GM13977 (cell line): ENCODE data around the gene GALNT14.

Experiments
- DNase-seq: peaks from one replicate; pipeline ENCODE4 v3.0.0; 2012; ENCODE audit warnings: low spot score
- in situ Hi-C: fragments of 300-500 bp; cut with MboI; formaldehyde crosslinking; loops from one replicate; pipeline ENCODE4 v1.12.0; 2022; ENCODE audit warnings: low sequenced_read_pairs, low pct_unique_long_range_greater_than_20kb, mixed read lengths, inconsistent platforms; ENCODE audit not compliant: unreplicated experiment
- TF ChIP-seq, protein P1 (sequence below): IDR thresholded peaks from 2 replicates; pipeline ENCODE4 v1.5.1; 2012; ENCODE audit warnings: mild to moderate bottlenecking, control low read depth; ENCODE audit not compliant: insufficient read depth; ENCODE audit errors: extremely low read depth, missing control alignments

GALNT14 gene

DNA sequence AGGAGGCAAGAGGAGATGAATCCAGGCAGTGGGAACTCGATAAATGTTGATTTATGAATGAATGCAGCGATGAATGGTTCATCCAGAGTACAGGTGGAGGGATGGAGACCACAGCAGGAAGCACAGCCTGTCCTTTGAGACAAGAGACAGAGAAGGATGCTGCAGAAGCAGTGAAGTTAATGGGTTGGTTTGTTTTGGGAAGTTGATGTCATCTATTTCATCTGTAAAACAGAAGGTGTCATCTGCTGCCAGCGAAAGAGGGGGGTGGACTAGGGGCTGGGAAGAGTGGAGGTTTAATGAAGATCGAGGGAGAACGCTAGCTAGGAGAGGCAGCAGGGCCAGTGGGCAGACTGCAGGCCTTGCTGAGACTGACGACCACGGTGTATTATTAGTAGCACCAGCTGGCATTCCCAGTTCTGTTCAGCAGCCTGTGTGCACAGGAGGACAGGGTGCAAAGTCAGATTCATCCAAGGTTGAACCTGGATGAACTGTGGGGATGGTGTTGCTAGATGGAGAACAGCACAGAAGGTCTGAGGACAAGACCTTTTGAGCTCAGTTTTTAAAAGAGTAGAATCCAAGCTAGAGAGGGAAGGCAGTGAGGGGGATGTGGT is 210.7 kb downstream of the GALNT14 start:
- TF ChIP-seq, protein P1, sequence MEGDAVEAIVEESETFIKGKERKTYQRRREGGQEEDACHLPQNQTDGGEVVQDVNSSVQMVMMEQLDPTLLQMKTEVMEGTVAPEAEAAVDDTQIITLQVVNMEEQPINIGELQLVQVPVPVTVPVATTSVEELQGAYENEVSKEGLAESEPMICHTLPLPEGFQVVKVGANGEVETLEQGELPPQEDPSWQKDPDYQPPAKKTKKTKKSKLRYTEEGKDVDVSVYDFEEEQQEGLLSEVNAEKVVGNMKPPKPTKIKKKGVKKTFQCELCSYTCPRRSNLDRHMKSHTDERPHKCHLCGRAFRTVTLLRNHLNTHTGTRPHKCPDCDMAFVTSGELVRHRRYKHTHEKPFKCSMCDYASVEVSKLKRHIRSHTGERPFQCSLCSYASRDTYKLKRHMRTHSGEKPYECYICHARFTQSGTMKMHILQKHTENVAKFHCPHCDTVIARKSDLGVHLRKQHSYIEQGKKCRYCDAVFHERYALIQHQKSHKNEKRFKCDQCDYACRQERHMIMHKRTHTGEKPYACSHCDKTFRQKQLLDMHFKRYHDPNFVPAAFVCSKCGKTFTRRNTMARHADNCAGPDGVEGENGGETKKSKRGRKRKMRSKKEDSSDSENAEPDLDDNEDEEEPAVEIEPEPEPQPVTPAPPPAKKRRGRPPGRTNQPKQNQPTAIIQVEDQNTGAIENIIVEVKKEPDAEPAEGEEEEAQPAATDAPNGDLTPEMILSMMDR: no peak
- in situ Hi-C loops: no loop called here
- DNase-seq: no peak

DNA sequence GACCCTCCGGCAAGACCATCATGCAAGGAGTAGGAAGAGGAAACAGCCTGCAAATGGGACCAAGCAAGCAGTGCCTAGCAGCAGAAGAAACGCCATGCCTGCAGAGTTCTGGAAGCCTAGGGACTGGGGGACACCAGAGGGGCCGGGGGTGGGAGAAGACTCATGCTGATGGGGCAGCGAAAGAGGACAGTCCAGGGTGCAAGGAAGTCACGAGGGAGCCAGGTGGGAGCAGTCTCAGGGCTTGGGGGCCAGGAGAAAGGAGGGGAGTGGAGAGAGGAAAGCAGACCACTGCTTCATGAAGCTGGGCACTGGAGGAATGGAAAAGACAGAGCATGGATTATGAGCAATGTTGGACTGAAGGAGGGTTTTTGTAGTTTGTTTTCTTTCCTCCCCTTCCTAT is 211.6 kb downstream of the GALNT14 start:
- in situ Hi-C loops: no loop called here
- TF ChIP-seq, protein P1: no peak
- no peak for DNase-seq

DNA sequence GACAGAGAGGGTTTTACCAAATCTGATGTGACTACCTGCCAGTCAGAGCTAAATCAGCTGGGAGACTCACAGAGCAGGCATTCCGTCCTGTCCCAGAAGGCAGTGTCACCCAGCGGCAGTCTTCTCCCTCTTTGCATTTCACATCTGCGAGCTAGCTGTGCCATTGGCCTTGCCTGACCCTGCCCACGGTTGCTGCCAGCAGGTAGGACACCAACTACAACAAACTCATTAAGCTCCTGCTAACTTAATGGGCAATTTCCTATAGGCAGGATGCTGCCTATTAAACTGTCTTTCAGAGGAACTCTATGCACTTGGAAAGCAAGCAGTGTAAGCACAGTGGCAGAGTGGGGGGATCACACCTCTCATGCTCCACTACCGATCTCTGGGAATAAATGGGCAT is 214.6 kb downstream of the GALNT14 start:
- TF ChIP-seq, protein P1: no peak
- in situ Hi-C loops: no loop called here
- DNase-seq: no peak

DNA sequence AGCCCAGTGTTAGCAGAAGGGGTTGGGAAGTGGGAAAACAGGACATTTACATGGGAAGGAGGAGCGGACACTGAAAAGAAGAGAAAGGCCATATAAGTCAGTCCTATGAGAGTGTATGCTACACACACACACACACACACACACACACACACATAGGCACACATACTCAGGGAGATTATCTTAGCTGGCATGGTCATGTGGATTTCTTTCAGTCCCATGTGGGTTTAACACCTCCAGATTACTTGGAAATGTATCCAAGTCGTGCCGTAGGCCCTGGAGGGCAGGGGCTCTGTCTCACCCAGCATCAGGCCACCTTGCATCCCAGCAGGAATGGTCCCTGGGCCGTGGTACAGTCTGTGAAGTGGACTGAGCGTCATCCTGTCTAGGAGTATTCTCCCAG is 217.7 kb downstream of the GALNT14 start:
- TF ChIP-seq, protein P1: no peak
- DNase-seq: no peak
- in situ Hi-C loops: no loop called here

DNA sequence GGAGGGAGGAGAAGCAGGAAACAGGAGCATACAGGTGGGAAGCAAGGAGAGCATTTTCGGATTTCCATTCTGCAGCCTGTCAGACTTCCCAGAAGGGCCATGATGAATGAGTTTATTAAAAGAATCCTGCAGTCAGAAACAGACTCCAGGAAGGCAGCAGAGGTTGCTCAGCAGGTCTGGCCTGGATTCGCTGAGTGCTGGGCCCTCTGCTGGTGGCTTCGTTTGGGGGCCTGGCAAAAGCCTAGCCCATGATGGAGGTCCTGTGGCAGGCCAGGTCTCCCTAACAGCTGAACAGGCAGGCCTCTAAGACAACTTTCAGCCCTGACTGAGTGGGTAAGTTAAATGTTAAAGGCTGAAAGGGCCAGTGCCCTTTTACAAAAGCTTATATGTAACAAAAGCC is 222.8 kb downstream of the GALNT14 start:
- TF ChIP-seq, protein P1: peak; percentile 13
- DNase-seq: no peak
- in situ Hi-C loops: no loop called here

DNA sequence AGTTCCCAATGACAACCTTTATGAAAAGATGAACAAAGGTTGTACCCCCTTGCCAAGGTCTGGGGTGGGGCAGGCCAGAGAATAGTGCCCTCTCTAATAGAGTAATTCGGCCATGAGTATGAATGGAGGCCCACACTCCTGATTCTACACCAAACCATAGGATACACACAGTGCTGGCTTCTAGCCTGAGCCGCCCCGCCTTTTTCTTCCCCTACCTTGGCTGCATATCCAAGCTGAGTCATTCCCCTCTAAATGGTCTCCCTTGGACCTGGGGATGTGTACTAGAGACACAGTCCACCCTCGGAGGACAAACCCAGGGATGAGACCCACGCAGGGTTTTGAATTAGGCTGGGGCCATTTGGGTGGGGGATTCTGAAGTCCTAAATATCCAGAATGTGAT is 223.8 kb downstream of the GALNT14 start:
- in situ Hi-C loops: no loop called here
- DNase-seq: no peak
- TF ChIP-seq, protein P1: no peak

DNA sequence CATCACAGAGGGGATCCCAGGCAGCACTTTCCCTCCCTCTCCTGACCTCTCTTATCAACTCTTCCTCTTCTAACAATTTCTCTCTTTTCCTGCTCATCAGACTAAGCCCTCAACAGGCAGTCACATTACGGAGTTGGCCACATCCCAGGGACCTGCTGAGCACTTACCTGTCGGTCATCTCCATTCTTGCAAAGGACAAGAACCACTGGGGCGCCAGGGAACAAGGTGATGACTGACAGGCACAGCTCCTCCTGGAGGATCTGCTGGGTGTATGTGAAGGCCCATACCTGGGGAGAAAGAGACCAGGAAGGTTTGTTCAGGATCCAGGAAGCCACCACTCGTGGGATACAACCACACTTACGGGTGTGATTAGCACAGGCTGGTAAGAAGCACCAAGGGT is 226.2 kb downstream of the GALNT14 start:
- in situ Hi-C loops: no loop called here
- DNase-seq: no peak
- TF ChIP-seq, protein P1: no peak
